Measurements from ENCODE around the gene USPL1. TPM values are rescaled to one million over a fixed set of nuclear protein-coding genes. Genes with fewer than 3 reads are reported as not detected.

The USPL1 gene
- total RNA-seq, 1 donor from 2014 or later: 19.7 TPM

GRCh38 chr13:30708541-30708940, 90.8 kb downstream of the USPL1 start:
- TF ChIP-seq CTCF (conservative IDR thresholded peaks at IDR 0.05): no peak
- H3K27ac Mint-ChIP-seq: no peak overlapping the region
- peaks cover 5% of the 10 kb centered on the region for H3K4me1 Mint-ChIP-seq (ENCODE audit: unreplicated experiment)
- peaks cover 4% of the 10 kb centered on the region for H3K27me3 Mint-ChIP-seq
- H3K36me3 Mint-ChIP-seq: no peaks in the 10 kb centered on the region
- no peak for DNase-seq (ENCODE audit: extremely low spot score, unreplicated experiment)
- H3K9me3 Mint-ChIP-seq: no peaks in the 10 kb centered on the region
- H3K4me3 Mint-ChIP-seq: no peak overlapping the region

Other genes with a start within 250 kb of the USPL1 start
- gene UBE2L5, start 195.4 kb upstream of the USPL1 start, total RNA-seq (ENCODE audit: low replicate concordance): not detected in 2 replicates
- gene HMGB1, start 152.0 kb upstream of the USPL1 start, total RNA-seq (ENCODE audit: low replicate concordance): 312 and 576 TPM in 2 replicates
- 0.31 TPM in 1 of 2 replicates, not detected in the other for gene ALOX5AP, start 117.6 kb downstream of the USPL1 start, total RNA-seq (ENCODE audit: low replicate concordance)

Measured in type B pancreatic cell (in vitro differentiated cells).